A673 (cell line): Measurements from ENCODE around the gene HOMER3. TPM values are rescaled to one million over a fixed set of nuclear protein-coding genes. Genes with fewer than 3 reads are reported as not detected.

Experiments
- BruUV-seq: library from RNA; stranded (reverse); fragments of 400-500 nt; replicated peaks from 2 replicates; lab custom pipeline; 2021; lab: Mats Ljungman, UMichigan
- CTCF ChIA-PET: fragments of 300-600 bp; sonication (Branson Sonifier 250); formaldehyde crosslinking; loops from one replicate; lab custom pipeline; 2022; ENCODE audit warnings: antibody characterized with exemption; lab: Charles Lee
- POLR2A ChIA-PET: fragments of 300-600 bp; sonication (Branson Sonifier 250); formaldehyde crosslinking; loops from one replicate; lab custom pipeline; 2022; ENCODE audit warnings: antibody characterized with exemption; ENCODE audit not compliant: low non-redundant PET; lab: Charles Lee
- DNase-seq: peaks from one replicate; pipeline ENCODE4 v3.0.0-alpha.2; 2015; ENCODE audit warnings: low spot score
- H3K27ac ChIP-seq: fragments of 200-600 bp; sonication (generic); 2 replicates; pipeline ENCODE4 v1.5.1; 2016; ENCODE audit warnings: mixed run types, low read depth, mild to moderate bottlenecking, mixed read lengths, antibody characterized with exemption, low read length; ENCODE audit not compliant: poor library complexity, severe bottlenecking
- H3K27me3 ChIP-seq: fragments of 200-600 bp; sonication (generic); replicated peaks from 2 replicates; pipeline ENCODE4 v1.6.1; 2017; ENCODE audit warnings: mixed run types, low read depth, mild to moderate bottlenecking, mixed read lengths, antibody characterized with exemption, low read length; ENCODE audit not compliant: insufficient read depth, poor library complexity
- H3K36me3 ChIP-seq: fragments of 200-600 bp; sonication (generic); 2 replicates; pipeline ENCODE4 v1.6.1; 2016; ENCODE audit warnings: mixed run types, mild to moderate bottlenecking, mixed read lengths, antibody characterized with exemption, low read length; ENCODE audit not compliant: insufficient read depth, poor library complexity, severe bottlenecking
- H3K4me1 ChIP-seq: fragments of 200-600 bp; sonication (generic); 2 replicates; pipeline ENCODE4 v1.6.1; 2017; ENCODE audit warnings: mixed run types, mild to moderate bottlenecking, mixed read lengths, antibody characterized with exemption, low read length; ENCODE audit not compliant: insufficient read depth, poor library complexity, severe bottlenecking
- H3K4me3 ChIP-seq: fragments of 200-600 bp; sonication (generic); 2 replicates; pipeline ENCODE4 v1.5.1; 2016; ENCODE audit warnings: low read depth, mixed run types, mild to moderate bottlenecking, mixed read lengths, low read length; ENCODE audit not compliant: poor library complexity, severe bottlenecking
- H3K9me3 ChIP-seq: fragments of 200-600 bp; sonication (generic); 2 replicates; pipeline ENCODE4 v1.6.1; 2016; ENCODE audit warnings: mixed run types, low read depth, mild to moderate bottlenecking, mixed read lengths, antibody characterized with exemption, low read length; ENCODE audit not compliant: poor library complexity, severe bottlenecking
- CTCF ChIP-seq: fragments of 300-800, 200-600 bp; sonication (generic); conservative IDR thresholded peaks from 2 replicates; pipeline ENCODE4 v1.5.1; 2017; ENCODE audit warnings: low read depth, mild to moderate bottlenecking, antibody characterized with exemption, low read length, moderate library complexity, mixed read lengths
- EZH2 ChIP-seq: fragments of 200-600 bp; sonication (generic); IDR thresholded peaks from 2 replicates; pipeline ENCODE4 v1.6.1; 2017; ENCODE audit warnings: borderline replicate concordance, low read depth, mild to moderate bottlenecking, mixed read lengths, antibody characterized with exemption, low read length; ENCODE audit not compliant: poor library complexity, severe bottlenecking
- intact Hi-C: fragments of 100-400 bp; cut with micrococcal nuclease; formaldehyde crosslinking; loops from one replicate; pipeline ENCODE4 v1.10.0; 2022; ENCODE audit not compliant: unreplicated experiment
- total RNA-seq: library from RNA; stranded (reverse); gene quantifications from 2 replicates; pipeline ENCODE4 v1.2.3, GENCODE V29; 2021

Gene HOMER3
- total RNA-seq, 1 experiment from 2014 or later: 23.9 TPM

GRCh38 chr19:18898081-18898606 lies 42.9 kb downstream of the HOMER3 start:
- no peak overlapping the region for H3K27ac ChIP-seq
- peaks cover 10% of the 10 kb centered on the region for H3K4me1 ChIP-seq
- no peak for DNase-seq
- TF ChIP-seq CTCF: no peak
- no peak for TF ChIP-seq EZH2
- intact Hi-C loops: no loop called here
- H3K36me3 ChIP-seq: no peaks in the 10 kb centered on the region
- CTCF ChIA-PET: interaction anchor here (0.7 kb wide), 1 partner anchor 21 kb away, joined by 21 read pairs; no protein-coding TSS in a partner anchor
- no peak overlapping the region for H3K4me3 ChIP-seq
- H3K27me3 ChIP-seq: no peaks in the 10 kb centered on the region
- BruUV-seq: no TSS peak
- H3K9me3 ChIP-seq: no peaks in the 10 kb centered on the region
- POLR2A ChIA-PET: no interaction called here

GRCh38 chr19:18897094-18898029 lies 43.7 kb downstream of the HOMER3 start:
- ChIA-PET POLR2A (no interaction called here), CTCF (no interaction called here)
- Histone ChIP-seq H3K4me1 (peaks cover 10% of the 10 kb centered on the region), H3K4me3 (no peak overlapping the region), H3K36me3 (no peaks in the 10 kb centered on the region), H3K27ac (no peak overlapping the region), H3K9me3 (no peaks in the 10 kb centered on the region), H3K27me3 (no peaks in the 10 kb centered on the region)
- no peak for DNase-seq
- BruUV-seq: no TSS peak
- no peak for TF ChIP-seq EZH2
- no peak for TF ChIP-seq CTCF
- intact Hi-C loops: no loop called here

DNA sequence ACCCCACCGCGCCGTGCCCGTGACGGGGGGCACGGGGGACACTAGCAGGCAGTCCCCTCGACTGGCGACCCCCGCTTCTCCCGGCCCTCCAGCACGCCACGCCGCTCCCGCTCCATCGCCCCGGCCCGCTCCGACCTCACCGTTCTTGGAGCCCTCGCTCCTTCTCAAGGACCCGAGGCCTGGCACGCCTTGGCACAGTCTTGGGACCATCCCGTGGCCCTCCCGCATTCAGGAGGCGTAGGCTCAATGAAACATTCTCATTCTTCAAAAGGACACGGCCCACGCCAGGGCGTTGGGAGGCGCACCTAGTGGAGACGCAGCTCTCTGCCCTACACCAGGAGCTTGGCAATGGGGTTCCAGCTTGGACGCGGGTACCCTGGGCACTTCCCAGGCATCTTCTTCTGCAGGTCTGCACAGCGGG lies 44.6 kb downstream of the HOMER3 start:
- peak; percentile 54 for DNase-seq
- Histone ChIP-seq H3K36me3 (no peaks in the 10 kb centered on the region), H3K4me3 (peak overlapping the region; percentile 60), H3K27ac (no peak overlapping the region), H3K9me3 (no peaks in the 10 kb centered on the region), H3K27me3 (no peaks in the 10 kb centered on the region), H3K4me1 (peaks cover 10% of the 10 kb centered on the region)
- intact Hi-C loops: no loop called here
- TF ChIP-seq EZH2 (no peak), CTCF (no peak)
- CTCF ChIA-PET: interaction anchor here (0.9 kb wide), 1 partner anchor 23 kb away, joined by 3 read pairs; the partner anchor contains the start of genes COPE and DDX49
- BruUV-seq: no TSS peak
- POLR2A ChIA-PET: no interaction called here
